Measurements from ENCODE around the gene ENO3.

The ENO3 gene

DNA sequence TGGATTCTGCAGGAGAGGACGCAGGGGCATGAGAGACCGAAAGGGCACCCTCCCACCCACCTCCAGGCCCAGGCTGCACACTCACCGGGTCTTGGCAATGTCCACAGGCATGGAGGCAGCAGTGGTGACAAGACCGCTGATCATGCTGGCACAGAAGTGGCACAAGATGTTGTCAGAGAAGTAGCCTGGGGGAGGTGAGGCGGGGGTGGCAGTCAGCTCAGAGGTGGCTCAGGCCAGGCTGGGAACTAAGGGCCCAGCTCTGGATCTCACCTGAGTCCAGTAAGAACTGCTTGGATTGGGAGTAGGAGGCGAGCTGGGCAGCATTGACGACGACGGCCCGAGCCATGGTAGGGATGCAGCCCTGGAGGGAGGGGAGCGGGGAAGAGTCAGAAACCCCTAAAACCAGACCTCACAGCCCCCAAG lies 12.8 kb upstream of the ENO3 start:
- no peak for DNase-seq

DNA sequence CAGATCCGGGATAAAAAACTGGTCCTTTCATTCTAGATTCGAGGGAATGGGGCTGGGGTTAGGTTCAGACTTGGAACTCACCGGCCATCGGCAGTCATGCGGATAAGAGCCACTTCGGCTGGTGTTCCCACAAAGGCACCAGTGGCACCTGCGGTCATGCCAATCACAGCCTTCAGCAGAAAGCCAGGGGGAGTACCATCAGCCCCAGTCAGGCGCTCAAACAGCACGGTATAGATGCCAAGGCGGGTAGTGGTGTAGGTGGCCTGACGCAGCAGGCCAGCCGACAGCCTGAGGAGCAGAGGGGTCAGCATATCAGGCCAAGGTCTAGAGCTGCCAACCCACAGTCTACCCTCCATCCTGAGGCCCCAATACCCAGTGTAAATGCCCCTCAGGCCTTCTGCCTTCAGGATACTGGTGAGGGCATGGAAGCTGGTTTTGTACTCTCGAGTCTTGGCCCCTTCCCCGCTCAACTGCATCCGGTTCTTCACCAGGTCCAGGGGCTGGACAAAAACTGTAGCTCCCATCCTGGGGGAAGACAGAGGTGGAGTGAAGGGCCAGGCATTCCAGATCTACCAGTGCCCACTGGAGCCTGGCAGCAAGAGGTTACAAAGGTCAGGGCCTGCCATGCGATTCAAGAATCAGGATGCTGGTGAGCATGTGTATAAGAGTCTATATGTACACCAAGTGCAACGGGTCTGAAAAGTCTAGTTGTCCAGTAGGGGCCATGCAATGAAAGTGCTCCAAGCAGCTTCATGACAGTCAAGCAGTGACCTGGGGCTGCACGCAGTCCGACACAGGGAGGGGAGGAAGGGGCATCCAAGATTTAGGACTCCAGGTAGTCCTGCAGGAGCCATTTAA lies 12.0 kb upstream of the ENO3 start:
- no peak for DNase-seq

DNA sequence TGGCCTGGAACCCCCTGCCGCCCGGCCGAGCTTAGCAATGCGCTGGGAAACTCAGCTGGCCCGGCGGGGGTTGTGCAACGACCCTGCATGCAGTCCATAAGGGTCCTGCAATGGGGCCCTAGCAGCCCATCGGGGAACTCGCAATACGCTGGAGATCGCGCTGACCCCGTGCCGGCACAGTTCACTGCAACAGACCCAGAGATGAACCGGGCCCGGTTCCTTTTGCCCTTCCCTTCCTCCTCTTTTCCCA lies 11.4 kb upstream of the ENO3 start:
- no peak for DNase-seq

DNA sequence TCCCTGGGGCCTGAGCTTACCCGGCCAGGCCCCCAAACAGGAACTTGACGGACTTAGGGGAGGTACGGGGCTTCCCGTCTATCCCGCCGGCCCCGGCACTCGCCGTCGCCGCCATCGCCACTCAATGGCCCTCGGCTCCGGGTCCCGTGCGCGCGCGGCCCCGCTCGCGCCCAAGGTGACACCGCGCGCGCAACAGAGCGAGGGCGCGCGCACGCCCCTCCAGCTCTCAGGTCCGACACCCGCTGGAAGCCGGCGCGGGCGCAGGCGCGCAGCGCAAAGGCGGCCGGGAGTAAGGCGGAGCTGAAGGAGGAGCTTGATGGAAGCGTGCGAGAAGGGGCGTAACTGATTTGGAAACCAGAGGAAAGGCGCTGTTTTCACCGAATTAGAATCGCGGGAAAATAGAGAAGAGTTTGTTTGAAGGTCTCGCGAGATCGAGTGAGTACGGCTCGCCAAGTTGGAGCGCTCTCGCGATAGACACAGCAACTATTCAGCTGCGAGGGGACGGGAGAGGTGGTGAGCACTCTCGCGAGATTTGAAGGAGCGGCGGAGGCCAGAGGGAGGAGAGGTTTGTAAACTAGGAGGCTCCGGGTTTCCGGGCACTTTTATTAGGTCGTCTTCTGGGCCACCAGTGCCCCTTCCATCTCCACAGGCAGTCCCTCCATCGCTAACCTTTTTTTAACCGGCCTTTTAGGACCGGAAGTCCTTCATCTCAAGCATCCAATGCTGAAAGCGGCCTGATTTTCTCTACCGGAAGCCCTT lies 10.9 kb upstream of the ENO3 start, which contains the start of the genes RNF167 and SLC25A11:
Gene RNF167 (plus strand): TSS at position 473 of the 759 bp plus-strand sequence. CDS start 642 bp downstream, outside the sequence.
Gene SLC25A11 (minus strand): TSS at position 251 of the 759 bp plus-strand sequence. CDS start 136 bp downstream, at position 115.
- peak; percentile 92 to 95 for DNase-seq

DNA sequence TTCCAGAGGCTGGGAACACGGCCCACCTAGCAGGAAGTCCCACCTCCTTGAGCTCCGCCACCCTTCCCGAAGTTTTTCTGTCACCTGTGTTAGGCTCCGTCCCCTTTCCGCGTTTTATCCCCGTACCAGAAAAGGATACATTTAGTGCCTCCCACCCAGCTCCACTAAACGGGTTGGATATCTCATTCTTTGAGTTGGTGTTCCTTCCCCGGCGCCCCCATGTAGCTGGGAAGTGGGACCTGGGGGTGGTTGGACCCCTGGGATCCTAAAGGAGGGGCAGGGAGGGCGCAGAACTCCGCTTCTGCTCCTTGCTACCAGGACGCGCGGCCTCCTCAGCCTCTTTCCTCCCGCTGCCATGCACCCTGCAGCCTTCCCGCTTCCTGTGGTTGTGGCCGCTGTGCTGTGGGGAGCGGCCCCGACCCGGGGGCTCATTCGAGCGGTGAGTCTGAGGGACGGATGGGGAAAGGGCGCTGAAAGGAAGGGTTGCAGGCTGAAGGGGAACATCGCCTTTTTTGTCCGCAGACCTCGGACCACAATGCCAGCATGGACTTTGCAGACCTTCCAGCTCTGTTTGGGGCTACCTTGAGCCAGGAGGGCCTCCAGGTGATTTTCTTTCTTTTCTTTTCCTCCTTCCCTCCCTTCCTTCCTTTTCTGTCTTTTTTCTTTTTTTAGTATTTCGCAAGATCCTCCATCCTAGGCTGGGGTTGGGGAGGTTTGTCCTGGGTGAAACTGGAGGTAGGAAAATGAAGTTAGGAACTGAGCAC lies 10.2 kb upstream of the ENO3 start:
- peak; percentile 52 to 53 for DNase-seq

DNA sequence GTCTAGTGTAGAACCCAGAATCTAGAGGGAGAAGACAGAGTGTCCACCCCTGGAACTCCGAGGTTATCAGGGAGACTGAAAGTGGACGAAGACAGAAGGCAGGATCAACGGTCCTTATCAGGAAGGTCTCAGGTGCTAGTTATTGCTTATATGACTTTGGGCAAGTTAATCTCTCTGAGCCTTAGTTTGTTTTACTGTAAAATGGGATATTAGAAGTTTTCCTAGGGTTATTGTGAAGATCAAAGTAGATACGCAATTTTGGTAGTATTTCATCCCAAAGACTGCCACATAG lies 9.7 kb upstream of the ENO3 start:
- no peak for DNase-seq

DNA sequence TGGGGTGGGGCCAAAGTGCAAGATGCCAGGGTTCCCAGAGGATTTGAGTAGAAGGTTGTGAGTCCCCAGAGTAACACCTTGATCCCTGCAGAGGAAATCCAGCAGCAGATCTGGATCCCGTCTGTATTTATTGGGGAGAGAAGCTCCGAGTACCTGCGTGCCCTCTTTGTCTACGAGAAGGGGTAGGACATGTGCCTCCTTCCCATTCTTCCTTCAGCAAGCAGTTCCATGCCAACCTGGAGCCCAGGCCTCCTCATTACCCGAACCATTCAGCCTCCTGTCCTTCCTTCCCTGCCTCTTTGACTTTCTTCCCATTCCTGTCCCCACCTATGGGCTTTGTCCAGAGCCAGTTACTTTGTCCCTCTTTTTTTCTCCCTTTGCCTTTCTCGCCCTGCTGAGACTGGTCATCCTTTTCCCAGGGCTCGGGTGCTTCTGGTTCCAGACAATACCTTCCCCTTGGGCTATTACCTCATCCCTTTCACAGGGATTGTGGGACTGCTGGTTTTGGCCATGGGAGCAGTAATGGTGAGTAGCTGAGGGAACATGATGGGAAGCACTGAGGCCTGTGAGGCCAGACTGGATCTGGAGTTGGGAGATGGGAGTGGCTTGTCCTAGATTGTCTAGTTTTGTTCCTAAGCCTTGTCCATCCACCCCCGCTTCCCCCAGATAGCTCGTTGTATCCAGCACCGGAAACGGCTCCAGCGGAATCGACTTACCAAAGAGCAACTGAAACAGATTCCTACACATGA lies 8.0 kb upstream of the ENO3 start:
- DNase-seq = no peak

DNA sequence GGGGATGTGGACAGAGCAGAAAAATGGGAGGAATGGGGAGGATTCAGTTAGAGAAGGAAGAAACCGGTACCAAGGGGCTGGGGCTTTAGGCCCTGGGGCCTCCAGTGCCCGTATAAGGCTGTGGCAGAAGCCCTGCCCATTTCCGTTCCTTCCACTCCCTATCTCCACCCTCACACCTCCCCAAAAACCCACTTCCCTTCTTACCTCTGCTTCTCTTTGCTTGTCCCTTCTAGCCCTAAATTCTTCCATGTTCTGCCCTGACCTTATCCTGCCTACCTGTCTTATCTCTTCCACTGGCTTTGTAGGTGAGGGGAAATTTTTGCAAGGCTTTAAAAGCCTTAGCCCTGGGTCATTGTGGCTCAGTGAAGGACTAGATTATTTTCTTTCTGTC lies 6.8 kb upstream of the ENO3 start:
- DNase-seq = peak in 1 of 2 donors; percentile 60

DNA sequence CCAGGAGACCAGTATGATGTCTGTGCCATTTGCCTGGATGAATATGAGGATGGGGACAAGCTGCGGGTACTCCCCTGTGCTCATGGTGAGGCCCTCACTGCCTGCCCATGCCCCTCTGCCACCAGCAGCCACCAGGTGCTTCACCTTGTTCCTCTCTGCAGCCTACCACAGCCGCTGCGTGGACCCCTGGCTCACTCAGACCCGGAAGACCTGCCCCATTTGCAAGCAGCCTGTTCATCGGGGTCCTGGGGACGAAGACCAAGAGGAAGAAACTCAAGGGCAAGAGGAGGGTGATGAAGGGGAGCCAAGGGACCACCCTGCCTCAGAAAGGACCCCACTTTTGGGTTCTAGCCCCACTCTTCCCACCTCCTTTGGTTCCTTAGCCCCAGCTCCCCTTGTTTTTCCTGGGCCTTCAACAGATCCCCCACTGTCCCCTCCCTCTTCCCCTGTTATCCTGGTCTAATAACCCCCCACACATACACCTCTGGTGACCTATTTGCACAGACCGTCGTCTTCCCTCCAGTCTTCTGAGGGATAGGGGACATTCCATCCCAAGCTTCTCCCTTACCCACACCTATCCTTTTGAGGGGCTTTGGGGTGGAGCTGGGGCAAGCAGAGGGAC lies 6.3 kb upstream of the ENO3 start:
- peak in 1 of 2 donors; percentile 55 for DNase-seq

DNA sequence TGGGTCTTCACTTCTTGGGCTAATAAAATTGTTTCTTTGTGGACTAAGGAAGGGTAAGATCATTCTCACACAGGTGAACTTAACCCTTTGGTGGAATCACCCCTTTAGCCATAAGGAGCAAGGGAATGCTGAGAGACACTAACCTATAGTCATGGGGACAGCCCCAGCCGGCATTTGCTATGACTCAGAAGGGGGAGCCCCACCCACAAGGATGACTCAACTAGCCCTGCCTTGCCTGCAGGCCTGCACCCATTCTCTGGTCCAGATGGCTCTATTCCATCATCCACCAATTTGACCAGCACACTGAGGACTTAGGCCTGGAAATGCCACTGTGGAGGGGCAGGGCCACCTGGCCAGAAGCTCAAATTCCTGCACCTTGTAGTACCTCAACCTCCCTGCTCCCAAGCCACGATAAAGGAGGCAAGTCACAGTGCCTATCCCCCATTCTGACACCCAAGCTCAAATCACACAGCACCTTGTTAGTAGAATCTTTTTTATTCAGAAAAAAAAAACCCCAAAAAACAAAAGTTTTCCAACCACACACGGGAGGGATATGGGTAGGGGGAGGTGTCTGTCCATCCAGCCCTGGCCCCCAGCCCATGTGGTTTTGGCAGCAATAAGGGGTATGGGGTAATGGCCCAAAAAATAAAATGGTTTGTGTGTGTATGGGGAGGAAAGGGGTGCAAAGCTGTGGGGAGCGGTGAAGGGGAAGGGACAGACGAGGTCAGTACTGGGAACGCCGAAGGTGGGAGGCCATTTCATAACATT lies 5.6 kb upstream of the ENO3 start:
- DNase-seq = peak; percentile 87 to 90

DNA sequence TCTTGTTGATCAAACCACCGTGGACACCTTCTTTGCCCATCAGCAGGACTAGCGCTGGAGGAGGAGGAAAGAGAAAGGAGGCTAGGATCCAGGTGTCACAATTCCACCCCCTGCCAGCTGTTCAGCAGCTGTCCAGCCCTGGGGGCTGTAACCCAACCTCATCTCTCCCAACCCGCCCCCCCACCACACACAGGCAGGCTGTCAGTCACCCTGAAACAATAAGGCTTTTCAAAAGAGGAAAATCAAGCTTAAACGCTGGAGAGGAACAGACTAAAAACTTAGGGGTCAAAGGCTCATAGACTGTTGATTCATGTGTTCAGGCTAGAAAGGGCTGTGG lies 5.0 kb upstream of the ENO3 start:
- no peak for DNase-seq

DNA sequence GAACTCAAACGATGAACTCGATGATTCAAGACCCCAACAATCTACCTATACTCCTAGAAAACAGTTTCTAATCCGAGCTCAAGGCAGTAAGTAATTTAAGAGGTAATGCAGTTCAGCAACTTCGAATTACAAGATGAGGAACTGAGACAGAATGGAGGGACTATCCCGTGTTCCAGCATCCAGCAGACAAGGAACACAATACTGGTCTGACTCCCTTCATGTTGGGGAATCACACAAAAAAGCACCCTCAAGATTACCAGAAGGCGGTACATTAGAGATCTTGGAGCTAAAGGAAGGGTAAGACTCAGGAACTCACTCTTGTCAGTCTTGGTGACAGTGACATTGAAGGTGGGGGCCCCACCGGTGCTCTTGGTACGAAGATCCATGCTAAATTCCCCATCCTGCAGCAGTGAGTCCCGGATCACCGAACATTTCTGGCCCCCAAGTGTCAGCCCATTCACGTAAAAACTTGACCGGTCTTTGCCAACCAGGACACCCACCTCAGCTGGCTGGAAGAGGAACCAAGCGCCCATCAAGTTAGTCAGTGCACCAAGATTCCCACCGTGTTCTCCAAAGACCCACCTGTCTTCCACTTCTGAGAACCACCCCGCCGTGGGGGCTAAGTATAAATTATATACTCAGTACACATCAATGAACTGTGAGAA lies 4.5 kb upstream of the ENO3 start:
- DNase-seq = no peak

DNA sequence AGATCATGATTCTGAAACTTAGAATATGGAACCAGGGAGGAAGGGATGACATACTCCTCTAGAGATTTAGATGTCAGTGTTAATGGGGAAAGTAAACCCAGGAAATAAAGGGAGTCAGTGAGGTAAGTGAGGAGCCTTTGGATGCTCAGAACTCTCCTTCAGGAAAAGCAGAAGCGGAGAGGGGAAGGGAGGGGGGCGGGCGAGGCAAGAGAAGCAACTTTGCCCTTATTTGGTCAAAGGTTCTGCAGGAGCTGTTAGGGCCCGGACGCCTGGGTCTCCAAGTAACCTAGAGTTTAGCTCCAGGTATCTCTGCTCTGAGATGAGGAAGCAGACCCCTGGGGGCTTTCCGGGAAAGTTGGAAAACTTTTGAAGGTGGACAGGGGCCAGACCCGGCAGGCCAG lies 3.9 kb upstream of the ENO3 start:
- DNase-seq = no peak

DNA sequence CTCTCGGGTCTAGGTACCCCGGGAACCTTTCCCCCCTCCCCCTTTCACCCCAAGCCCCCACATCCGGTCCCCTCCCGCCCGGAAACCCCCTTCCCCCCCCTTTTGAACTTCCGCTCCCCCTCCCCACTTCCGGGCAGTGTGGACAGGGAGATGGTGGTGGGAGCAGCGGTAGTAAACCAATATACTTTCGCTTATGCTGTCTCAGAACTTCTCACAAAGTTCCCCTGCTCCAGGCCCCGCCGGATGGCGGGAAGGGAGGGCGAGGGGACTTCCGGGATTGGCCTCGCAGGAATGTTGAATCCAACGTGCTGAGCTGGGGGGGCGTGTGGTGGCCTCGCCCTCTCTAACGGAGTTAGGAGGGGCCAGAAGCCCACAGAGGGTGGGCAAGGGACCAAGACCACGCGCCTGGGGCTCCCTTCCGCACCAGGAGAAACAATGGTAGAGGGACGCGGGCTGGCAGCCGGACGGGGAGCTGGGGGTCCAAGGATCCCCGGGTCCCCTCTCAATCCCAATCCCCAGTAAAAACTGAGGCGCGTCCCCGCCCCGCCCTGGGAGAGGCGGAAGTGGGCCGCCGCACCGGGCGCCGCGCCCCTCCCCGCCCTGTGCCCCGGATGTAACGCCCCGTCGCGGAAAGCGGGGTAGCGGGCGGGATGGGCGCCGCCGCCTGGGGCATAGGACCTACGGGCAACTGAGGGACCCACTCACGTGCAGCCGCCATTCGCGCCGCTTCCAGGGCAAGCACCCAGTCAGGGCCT lies 3.3 kb upstream of the ENO3 start:
- DNase-seq = peak; percentile 73 to 75

DNA sequence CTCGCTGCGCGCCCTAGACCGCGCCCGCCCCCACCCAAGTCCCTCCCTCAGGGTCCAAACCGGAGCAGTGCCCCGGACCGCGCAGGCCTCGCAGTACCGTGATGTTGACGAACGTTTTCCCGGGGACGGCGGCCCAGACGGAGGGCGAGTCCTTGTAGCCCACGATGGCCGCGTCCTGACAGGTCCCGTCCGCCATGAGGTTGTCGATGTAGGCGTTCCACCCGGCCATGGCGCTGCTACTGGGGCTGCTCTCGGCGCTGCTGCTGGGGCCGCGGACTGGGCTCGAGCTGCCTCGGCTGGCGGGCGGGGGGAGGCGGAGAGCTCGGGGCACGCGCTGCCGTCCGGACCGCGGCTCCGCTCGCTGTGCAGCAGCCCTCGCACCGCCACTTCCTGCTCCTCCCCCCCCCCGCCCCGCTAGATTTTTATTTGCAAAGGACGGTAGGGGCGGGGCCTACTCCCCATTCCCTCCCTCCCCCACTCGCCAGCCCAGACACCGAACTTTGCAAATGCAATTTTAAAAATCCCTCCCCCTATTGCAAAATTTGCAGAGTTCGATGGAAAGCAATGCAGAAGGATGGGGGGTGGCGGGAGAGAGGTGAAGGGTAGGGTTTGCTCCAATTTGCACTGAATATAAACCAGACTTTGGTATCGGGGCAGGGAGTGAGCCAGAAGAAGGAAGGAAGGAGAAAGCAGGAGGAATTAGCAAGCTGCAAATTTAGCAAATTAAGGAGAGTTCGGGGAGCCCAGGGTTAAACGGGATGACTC lies 2.6 kb upstream of the ENO3 start, which contains the start of gene PFN1:
Gene PFN1 (minus strand): TSS at position 365 of the 765 bp plus-strand sequence. CDS start 136 bp downstream, at position 229.
- peak; percentile 92 for DNase-seq

DNA sequence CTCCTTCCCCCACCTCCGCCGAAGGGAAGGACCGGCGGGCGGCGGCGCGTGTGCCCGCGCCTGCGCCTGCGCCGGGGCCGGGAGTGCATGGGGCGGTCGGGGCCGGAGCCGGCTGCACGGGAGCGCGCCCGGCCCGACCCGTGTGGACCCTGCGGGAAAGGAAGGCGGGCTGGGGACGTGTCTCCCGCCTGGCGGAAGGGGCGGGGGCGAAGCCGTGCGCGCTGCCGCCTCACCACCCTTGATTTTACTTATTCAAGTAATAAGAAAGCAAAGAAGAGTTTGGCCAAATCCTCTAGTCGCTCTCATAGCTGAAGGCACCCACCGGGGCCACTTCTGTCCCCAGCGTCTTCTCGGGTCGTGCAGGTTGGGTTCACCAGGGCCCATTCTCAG lies 2.0 kb upstream of the ENO3 start:
- DNase-seq = peak; percentile 78 to 80

DNA sequence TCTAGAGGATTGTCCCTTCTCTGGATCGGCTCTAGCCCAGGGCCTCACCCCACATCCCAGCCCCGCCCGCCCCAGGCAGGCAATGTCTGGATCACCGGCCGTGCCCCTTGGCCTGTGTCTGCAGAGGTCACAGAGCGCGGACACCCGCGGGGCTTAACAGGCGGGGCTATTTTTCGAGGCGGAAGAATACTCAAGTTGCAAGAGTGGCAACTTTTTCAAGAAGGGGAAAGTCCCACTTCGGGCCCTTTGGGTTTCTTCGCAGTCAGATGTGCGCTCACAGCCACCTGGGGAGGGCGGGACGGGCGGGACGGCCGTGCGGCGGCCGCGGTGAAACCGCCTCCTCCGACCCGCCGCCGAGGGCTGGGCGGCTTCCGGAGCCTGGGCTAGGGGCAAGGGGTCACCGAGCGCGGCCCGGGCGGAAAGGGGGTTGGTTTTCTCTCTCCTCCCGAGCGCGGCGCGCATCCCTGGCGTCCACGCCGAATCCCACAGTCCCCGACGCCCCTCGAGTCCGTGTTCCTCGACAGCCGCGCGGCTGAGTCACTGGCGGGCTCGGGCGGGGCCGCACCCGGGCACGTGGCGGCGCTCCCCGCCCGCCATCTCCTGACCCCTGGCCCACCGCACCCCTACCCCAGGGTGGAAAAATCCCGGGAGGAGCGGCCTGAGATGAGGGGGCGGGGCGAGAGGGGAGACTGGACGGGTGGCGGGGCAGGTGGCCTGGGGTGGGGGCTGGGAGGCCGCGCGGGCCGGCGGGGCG lies 1.4 kb upstream of the ENO3 start:
- peak; percentile 78 to 85 for DNase-seq

DNA sequence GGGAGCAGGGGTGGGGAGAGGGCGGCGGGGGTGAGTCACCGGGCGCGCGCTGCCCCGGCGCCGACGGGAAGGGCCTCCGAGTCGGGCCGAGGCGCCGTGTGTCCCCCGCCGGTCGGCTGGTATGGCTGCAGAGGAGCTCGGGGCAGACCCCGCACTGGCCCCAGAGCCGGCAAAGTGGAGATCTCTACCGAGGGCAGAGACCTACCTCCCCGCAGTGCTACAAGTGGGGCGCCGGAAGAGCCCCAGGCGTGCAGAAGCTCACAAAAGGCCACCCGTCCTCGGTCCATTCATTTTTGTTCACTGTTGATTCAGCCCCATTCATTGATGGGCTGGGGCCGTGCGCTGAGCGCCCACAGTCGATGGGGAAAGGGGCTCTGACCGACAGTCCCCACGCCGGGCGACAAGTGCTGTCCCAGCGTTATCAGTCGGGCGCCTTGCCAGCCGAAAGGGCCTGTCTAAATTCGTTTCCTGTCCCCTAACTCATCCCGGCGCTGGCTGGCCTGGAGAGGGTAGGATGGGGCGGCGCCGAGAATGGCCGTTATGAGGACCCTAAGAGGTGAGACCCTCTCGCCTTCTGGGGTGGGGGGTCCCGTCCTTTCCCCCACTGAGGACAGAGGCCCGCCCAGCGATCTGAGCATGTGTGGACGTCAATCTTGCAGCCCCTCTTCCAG lies 709 bp upstream of the ENO3 start:
- peak; percentile 49 to 53 for DNase-seq

Measured in stimulated activated CD4-positive, alpha-beta T cell treated with anti-CD3 and anti-CD28 coated beads, Interleukin-2, amount 100 ng/mL, for 24 hours (primary cell).